ENCODE results near the gene FNDC1.
"Not testable (repeated sequence)": the region's sequence is repeated elsewhere in the genome, so short reads cannot be mapped to it uniquely, and the experiment has no call there.

Gene FNDC1

DNA sequence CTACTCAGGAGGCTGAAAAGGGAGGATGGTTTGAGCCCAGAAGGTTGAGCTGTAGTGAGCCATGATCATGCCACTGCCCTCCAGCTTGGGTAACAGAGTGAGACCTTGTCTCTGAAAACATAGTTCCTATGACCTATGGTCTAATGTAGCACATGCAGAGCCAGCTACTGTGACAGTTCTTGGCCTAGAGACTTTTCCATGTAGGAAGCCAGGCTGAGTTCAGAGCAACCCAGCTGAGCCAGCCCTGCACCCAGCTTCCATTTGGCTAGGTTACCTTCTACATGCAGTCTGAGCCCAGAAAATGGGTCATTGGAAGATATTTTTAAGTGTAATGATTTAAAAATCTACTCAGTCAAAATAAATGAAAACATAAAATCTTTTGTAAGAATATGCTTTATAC lies 92.8 kb downstream of the FNDC1 start:
- no peak for DNase-seq

- DNase-seq = no peak
Observed at GRCh38 chr6:159262586-159262985, 93.4 kb downstream of the FNDC1 start.

GRCh38 chr6:159267165-159267564 lies 98.0 kb downstream of the FNDC1 start:
- DNase-seq = no peak

GRCh38 chr6:159268511-159268910 lies 99.3 kb downstream of the FNDC1 start:
- DNase-seq = no peak

DNA sequence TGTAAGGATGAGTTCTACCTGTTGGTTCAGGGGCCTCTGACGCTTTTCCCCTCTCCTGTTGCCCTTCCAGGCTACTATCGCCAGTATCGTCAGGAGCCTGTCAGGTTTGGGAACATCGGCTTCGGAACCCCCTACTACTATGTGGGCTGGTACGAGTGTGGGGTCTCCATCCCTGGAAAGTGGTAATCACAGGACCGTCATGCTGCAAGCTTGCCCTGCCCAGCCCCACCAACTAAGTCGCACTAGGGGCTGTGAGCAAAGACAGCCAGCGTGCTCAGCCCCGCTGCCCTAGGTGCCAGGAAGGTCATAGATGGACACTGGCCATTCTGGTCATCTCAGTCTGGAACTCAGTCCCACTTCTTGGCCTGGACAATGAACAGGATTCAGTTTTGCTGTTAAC lies 102.1 kb downstream of the FNDC1 start:
- DNase-seq = no peak

GRCh38 chr6:159278626-159279025 lies 109.4 kb downstream of the FNDC1 start:
- DNase-seq = no peak

DNA sequence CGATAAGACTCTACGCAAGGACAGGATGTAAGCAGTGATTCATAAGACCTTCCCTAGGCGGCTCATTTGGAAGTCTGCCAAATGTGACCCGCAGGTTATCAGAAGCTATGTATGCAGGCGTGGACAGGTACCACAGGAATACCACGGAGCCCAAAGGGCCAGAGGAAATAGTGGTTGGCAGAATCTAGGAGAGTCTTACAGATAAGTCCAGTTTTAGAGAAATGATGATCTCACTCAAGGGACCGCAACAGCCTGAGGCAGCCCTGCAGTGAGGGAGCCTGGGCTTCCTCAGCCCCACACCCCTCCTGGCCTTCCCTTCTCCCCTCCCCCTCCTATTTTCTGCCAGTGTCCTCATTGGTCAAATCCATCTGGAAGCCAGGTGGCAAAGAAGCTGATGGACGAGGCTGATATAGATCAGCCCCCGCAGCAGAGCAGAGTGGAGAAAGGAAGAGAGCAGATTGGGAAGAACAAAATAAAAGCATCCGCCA lies 110.6 kb downstream of the FNDC1 start:
- no peak for DNase-seq

DNA sequence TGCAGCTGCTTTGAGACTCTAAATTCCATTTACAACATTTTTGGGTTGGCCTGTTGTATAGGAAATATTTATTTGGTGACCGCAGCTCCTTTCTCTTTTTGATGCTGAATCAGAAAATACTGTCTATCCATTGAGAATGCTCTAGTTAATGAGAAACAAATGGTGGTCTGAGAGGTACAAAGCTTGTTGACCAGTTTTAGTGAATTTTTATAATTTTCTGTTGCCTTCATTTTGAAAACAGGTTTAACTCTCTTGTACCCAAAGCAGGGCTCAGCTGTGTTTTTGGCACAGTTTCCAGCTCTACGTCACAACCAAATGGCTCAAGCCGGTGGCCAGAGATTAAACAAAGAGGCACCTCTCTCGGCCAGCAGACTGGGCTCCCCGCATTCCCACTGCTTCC lies 113.2 kb downstream of the FNDC1 start:
- no peak for DNase-seq

DNA sequence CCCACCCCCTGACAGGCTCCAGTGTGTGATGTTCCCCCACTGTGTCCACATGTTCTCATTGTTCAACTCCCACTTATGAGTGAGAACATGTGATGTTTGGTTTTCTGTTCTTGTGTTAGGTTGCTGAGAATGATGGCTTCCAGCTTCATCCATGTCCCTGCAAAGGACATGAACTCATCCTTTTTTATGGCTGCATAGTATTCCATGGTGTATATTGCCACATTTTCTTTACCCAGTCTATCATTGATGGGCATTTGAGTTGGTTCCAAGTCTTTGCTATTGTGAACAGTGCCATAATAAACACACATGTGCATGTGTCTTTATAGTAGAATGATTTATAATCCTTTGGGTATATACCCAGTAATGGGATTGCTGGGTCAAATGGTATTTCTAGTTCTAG lies 115.5 kb downstream of the FNDC1 start:
- not testable (repeated sequence) for DNase-seq

GRCh38 chr6:159298840-159299239 lies 129.6 kb downstream of the FNDC1 start:
- DNase-seq = no peak

DNA sequence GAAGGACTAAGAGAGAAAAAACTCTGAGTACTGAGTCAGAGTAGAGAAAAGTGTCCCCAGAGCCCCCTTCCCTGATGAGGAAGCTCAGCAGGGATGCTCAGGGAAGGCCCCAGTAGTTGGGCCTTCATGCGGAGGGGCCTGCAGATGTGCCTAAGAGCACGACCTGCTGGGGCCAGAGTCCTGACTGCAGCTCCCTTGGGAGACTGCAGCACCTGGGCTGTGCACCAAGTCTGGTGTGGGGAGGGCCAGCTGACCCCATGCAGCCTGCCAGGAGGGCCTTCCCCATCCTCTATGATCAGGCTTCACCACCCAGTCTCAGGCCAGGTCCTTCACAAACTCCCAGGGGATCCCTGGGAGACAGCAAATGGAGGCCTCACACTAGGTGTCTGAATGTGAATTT lies 130.4 kb downstream of the FNDC1 start:
- DNase-seq = no peak

GRCh38 chr6:159301277-159301676 lies 132.1 kb downstream of the FNDC1 start:
- DNase-seq = no peak

- DNase-seq = no peak
Observed at GRCh38 chr6:159301810-159302593, 132.8 kb downstream of the FNDC1 start.

GRCh38 chr6:159302594-159302992 lies 133.4 kb downstream of the FNDC1 start:
- no peak for DNase-seq

DNA sequence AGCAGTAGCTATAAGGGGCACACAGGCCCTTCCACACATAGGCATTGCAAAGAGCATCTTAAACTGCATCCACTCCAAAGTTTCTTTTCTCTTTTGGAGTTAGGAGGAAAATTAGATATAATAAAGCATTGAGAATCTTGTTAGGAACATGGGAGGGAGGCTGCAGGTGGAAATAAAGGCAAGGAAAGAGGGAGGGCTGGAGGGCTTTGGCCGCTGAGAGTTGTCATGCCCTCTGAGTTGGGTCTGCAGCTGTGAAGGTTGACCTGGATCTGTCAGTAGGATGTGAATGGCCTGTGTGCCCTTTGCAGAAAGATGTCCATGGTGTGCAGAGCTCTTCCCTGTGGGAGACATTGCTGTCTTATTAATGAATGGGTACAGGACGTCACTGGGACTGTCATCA lies 134.0 kb downstream of the FNDC1 start:
- no peak for DNase-seq

- no peak for DNase-seq
Observed at GRCh38 chr6:159303784-159304183, 134.6 kb downstream of the FNDC1 start.

- DNase-seq = no peak
Observed at GRCh38 chr6:159304641-159305040, 135.4 kb downstream of the FNDC1 start.

GRCh38 chr6:159305159-159305558 lies 136.0 kb downstream of the FNDC1 start:
- no peak for DNase-seq

- no peak for DNase-seq
Observed at GRCh38 chr6:159305804-159306537, 136.8 kb downstream of the FNDC1 start.

GRCh38 chr6:159307246-159307790 lies 138.1 kb downstream of the FNDC1 start:
- DNase-seq = no peak

- DNase-seq = no peak
Observed at GRCh38 chr6:159308198-159308597, 139.0 kb downstream of the FNDC1 start.

DNA sequence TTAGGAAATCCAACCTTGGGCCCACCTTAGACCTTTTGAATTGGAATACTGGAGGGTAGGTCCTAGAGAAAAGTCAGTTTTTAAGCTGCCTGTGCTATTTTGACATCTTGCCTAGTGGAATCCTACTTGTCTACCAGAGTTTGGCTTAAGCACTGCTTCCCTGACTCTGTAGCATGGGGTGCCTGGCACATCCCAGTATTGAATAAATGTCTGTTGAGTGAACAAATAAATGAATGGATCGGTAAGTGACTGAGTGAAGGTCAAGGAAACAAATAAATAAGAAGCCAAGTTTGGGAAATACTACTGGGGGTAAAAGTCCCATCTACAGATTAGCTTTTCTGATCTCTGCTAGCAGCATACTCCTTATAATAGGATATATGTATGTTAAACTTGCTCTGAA lies 140.5 kb downstream of the FNDC1 start:
- no peak for DNase-seq

DNA sequence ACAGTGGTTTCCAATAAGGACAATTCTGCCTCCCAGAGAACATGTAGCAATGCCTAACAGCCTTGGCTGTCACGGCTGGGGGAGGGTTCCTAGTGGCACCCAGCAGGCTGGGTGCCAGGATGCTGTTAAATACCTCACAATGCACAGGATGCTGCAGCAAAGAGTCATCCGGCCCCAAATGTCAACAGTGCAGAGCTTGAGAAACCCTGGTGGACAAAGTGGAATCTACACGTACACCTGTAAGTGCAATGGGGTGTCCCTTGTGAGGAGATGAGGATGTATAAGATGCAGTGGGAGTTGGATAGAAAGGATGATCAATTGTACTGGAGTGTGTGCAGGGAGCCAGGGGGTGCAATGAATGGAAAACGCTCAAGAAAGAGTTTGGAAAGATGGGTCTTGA lies 142.4 kb downstream of the FNDC1 start:
- no peak for DNase-seq

- DNase-seq = no peak
Observed at GRCh38 chr6:159312206-159312605, 143.0 kb downstream of the FNDC1 start.

Data from activated naive CD4-positive, alpha-beta T cell treated with anti-CD3 and anti-CD28 coated beads, Interleukin-2, amount 50 U/mL, for 16 hours (primary cell).